Peyer's patch (tissue), 4 donors: ENCODE results near the gene BDKRB2.

ENCODE experiments used
- POLR2A ChIP-seq, 2 donors: fragments of 450-650 bp; IDR thresholded peaks; one replicate each; pipeline ENCODE4 v1.5.1; 2017; ENCODE audit warnings: antibody characterized with exemption in 2 of 2, mild to moderate bottlenecking in 2 of 2, moderate library complexity in 2 of 2
- TF ChIP-seq, protein P1 (sequence below), 6 experiments: fragments of 450-650 bp in 4 of 6; fragments of 200-600 bp in 2 of 6; sonication (generic) in 1 of 6; IDR thresholded peaks; one replicate each; pipeline ENCODE4 v1.5.1; 2017 to 2019; ENCODE audit warnings: antibody characterized with exemption in 6 of 6, mild to moderate bottlenecking in 3 of 6, moderate library complexity in 1 of 6

DNA sequence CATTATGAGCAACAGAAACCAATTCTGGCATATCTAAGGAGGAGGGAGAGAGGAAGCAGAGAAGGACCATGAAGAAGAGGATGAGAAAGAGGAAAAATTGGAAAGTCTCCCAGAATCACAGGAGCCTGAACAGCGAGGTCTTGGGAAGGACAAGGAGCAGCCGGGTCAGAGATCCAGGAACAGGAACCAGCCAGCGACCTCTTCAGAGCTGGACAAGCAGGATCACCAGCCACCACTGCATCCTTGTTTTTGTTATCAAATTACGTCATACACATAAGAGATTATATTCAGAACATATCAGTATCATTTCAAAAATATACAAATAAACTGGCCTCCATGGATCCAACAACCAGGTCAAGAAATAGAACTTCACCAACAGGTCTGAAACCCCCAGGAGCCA is 22.1 kb upstream of the BDKRB2 start:
- TF ChIP-seq, protein P1, sequence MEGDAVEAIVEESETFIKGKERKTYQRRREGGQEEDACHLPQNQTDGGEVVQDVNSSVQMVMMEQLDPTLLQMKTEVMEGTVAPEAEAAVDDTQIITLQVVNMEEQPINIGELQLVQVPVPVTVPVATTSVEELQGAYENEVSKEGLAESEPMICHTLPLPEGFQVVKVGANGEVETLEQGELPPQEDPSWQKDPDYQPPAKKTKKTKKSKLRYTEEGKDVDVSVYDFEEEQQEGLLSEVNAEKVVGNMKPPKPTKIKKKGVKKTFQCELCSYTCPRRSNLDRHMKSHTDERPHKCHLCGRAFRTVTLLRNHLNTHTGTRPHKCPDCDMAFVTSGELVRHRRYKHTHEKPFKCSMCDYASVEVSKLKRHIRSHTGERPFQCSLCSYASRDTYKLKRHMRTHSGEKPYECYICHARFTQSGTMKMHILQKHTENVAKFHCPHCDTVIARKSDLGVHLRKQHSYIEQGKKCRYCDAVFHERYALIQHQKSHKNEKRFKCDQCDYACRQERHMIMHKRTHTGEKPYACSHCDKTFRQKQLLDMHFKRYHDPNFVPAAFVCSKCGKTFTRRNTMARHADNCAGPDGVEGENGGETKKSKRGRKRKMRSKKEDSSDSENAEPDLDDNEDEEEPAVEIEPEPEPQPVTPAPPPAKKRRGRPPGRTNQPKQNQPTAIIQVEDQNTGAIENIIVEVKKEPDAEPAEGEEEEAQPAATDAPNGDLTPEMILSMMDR (IDR thresholded peaks at IDR 0.05) = no peak
- TF ChIP-seq POLR2A (IDR thresholded peaks at IDR 0.05) = no peak
